GM12872 (cell line): Measurements from ENCODE around the gene SENP1.

Experiments used
- TF ChIP-seq, protein P1 (sequence below): IDR thresholded peaks from 3 replicates; pipeline ENCODE4 v1.5.1; 2011; ENCODE audit warnings: low read depth, mild to moderate bottlenecking, low read length, moderate library complexity; ENCODE audit not compliant: insufficient read depth

Gene SENP1

GRCh38 chr12:48000878-48001504, 104.9 kb downstream of the SENP1 start:
- TF ChIP-seq, protein P1, sequence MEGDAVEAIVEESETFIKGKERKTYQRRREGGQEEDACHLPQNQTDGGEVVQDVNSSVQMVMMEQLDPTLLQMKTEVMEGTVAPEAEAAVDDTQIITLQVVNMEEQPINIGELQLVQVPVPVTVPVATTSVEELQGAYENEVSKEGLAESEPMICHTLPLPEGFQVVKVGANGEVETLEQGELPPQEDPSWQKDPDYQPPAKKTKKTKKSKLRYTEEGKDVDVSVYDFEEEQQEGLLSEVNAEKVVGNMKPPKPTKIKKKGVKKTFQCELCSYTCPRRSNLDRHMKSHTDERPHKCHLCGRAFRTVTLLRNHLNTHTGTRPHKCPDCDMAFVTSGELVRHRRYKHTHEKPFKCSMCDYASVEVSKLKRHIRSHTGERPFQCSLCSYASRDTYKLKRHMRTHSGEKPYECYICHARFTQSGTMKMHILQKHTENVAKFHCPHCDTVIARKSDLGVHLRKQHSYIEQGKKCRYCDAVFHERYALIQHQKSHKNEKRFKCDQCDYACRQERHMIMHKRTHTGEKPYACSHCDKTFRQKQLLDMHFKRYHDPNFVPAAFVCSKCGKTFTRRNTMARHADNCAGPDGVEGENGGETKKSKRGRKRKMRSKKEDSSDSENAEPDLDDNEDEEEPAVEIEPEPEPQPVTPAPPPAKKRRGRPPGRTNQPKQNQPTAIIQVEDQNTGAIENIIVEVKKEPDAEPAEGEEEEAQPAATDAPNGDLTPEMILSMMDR, result no peak

DNA sequence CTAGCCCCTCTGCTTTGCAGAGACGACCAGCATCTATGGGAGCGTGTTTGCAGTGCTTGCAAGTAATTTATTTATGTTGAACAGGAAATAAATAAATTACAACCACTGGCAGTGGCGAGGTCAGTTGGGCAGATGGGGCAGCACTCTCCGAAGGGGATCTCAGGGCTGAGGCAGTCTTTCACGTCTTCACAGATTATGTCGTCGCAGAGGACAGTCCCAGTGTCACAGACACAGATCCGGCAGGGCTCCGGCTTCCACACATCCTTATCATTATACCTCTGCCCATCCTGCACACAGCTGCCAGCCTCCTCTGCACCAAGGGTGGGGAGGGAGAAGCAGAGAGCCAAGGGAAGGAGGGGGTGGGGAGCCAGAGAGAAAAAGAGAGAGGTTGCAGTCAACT, 106.1 kb downstream of the SENP1 start:
- TF ChIP-seq, protein P1, result no peak

GRCh38 chr12:47997321-47997720, 108.6 kb downstream of the SENP1 start:
- TF ChIP-seq, protein P1, result no peak

- TF ChIP-seq, protein P1, result no peak
Observed at GRCh38 chr12:47995981-47996401, 109.9 kb downstream of the SENP1 start.

- TF ChIP-seq, protein P1, result no peak
Observed at GRCh38 chr12:47993491-47993890, 112.4 kb downstream of the SENP1 start.
